Measurements from ENCODE around the gene TCF4. TPM values are rescaled to one million over a fixed set of nuclear protein-coding genes. Genes with fewer than 3 reads are reported as not detected.

TCF4 gene
- total RNA-seq, 1 experiment from 2014 or later, result 0.42 TPM

DNA sequence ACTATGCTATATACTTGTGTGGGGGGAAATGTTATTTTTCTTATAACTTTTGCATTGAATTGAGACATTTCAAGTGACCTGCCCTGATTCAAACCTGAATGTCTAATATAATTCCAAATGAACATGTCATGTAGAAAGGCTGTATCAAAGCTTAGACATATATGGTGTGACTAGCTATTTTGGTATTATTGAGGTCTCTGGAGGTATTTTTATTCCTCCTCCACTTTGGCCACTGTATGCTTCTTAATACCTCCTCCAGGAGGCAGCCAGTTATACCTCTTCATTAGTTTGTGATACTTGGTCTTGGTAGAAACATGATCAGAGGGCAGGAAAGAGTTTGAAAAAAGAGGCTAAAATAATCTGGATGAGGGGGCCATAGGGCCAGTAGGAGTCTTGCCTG, 217.1 kb downstream of the TCF4 start:
- no peak for TF ChIP-seq SP1 (IDR thresholded peaks at IDR 0.05; ENCODE audit: low read depth)
- TF ChIP-seq CEBPB (IDR thresholded peaks at IDR 0.05; ENCODE audit: low read depth), result no peak
- TF ChIP-seq EZH2phosphoT487 (IDR thresholded peaks at IDR 0.05; ENCODE audit: borderline replicate concordance), result no peak
- no peak for TF ChIP-seq RAD21 (IDR thresholded peaks at IDR 0.05; ENCODE audit: low read depth)
- TF ChIP-seq YY1 (IDR thresholded peaks at IDR 0.05; ENCODE audit: extremely low read depth, insufficient replicate concordance, low read depth, low read length), result no peak
- TF ChIP-seq, protein P1, sequence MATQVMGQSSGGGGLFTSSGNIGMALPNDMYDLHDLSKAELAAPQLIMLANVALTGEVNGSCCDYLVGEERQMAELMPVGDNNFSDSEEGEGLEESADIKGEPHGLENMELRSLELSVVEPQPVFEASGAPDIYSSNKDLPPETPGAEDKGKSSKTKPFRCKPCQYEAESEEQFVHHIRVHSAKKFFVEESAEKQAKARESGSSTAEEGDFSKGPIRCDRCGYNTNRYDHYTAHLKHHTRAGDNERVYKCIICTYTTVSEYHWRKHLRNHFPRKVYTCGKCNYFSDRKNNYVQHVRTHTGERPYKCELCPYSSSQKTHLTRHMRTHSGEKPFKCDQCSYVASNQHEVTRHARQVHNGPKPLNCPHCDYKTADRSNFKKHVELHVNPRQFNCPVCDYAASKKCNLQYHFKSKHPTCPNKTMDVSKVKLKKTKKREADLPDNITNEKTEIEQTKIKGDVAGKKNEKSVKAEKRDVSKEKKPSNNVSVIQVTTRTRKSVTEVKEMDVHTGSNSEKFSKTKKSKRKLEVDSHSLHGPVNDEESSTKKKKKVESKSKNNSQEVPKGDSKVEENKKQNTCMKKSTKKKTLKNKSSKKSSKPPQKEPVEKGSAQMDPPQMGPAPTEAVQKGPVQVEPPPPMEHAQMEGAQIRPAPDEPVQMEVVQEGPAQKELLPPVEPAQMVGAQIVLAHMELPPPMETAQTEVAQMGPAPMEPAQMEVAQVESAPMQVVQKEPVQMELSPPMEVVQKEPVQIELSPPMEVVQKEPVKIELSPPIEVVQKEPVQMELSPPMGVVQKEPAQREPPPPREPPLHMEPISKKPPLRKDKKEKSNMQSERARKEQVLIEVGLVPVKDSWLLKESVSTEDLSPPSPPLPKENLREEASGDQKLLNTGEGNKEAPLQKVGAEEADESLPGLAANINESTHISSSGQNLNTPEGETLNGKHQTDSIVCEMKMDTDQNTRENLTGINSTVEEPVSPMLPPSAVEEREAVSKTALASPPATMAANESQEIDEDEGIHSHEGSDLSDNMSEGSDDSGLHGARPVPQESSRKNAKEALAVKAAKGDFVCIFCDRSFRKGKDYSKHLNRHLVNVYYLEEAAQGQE (IDR thresholded peaks at IDR 0.05; ENCODE audit: low read depth), result no peak
- TF ChIP-seq, protein P2, sequence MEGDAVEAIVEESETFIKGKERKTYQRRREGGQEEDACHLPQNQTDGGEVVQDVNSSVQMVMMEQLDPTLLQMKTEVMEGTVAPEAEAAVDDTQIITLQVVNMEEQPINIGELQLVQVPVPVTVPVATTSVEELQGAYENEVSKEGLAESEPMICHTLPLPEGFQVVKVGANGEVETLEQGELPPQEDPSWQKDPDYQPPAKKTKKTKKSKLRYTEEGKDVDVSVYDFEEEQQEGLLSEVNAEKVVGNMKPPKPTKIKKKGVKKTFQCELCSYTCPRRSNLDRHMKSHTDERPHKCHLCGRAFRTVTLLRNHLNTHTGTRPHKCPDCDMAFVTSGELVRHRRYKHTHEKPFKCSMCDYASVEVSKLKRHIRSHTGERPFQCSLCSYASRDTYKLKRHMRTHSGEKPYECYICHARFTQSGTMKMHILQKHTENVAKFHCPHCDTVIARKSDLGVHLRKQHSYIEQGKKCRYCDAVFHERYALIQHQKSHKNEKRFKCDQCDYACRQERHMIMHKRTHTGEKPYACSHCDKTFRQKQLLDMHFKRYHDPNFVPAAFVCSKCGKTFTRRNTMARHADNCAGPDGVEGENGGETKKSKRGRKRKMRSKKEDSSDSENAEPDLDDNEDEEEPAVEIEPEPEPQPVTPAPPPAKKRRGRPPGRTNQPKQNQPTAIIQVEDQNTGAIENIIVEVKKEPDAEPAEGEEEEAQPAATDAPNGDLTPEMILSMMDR (IDR thresholded peaks at IDR 0.05 in 2 of 3, conservative IDR thresholded peaks at IDR 0.05 in 1 of 3; ENCODE audit: borderline replicate concordance in 1 of 3, insufficient read depth in 1 of 3, low read depth in 2 of 3, low read length in 2 of 3), result no peak
- TF ChIP-seq ZFX (IDR thresholded peaks at IDR 0.05), result no peak
- TF ChIP-seq JUND (IDR thresholded peaks at IDR 0.05), result no peak
- TF ChIP-seq ATF3 (IDR thresholded peaks at IDR 0.05), result no peak
- TF ChIP-seq MAX (IDR thresholded peaks at IDR 0.05), result no peak
- ChIA-PET CTCF (no interaction called here), RAD21 (ENCODE audit: low non-redundant PET in 1 of 2, low total read pairs in 2 of 2, uncharacterized antibody in 2 of 2, unreplicated experiment in 2 of 2) (no interaction called here), POLR2A (no interaction called here)
- H3K27me3 ChIP-seq (ENCODE audit: insufficient read depth, low read length), result no peaks in the 10 kb centered on the region
- no peaks in the 10 kb centered on the region for H3K36me3 ChIP-seq (ENCODE audit: control insufficient read depth in 1 of 2, insufficient read depth in 2 of 2, low read length in 2 of 2)
- no peak overlapping the region for H3K27ac ChIP-seq (ENCODE audit: low read depth, low read length)
- BruUV-seq (replicated peaks), result no TSS peak
- no peak overlapping the region for H2AFZ ChIP-seq (ENCODE audit: low read depth, low read length, poor library complexity, severe bottlenecking)
- H3K79me2 ChIP-seq (ENCODE audit: insufficient read depth, low read length), result no peaks in the 10 kb centered on the region
- H3K9me3 ChIP-seq (ENCODE audit: control insufficient read depth in 1 of 2, insufficient read depth in 1 of 2, low read depth in 1 of 2, low read length in 2 of 2), result no peaks in the 10 kb centered on the region
- ATAC-seq (no peak), DNase-seq (ENCODE audit: low read depth, low spot score) (no peak)
- H4K20me1 ChIP-seq (ENCODE audit: insufficient read depth), result no peaks in the 10 kb centered on the region
- intact Hi-C loops (cut with micrococcal nuclease), result no loop called here
- H3K9ac ChIP-seq (ENCODE audit: low read length), result no peak overlapping the region
- no peaks in the 10 kb centered on the region for H3K4me1 ChIP-seq (ENCODE audit: control insufficient read depth in 1 of 2, insufficient read depth in 2 of 2, low read length in 2 of 2)
- no peaks in the 10 kb centered on the region for H3K9me2 ChIP-seq (ENCODE audit: insufficient read depth)
- no peak overlapping the region for H3K4me2 ChIP-seq (ENCODE audit: low read length)
- no peak overlapping the region for H3K4me3 ChIP-seq (replicated peaks in 1 of 2; ENCODE audit: low read depth in 1 of 2, low read length in 2 of 2)
